ENCODE data around the gene VDR.

Gene VDR

DNA sequence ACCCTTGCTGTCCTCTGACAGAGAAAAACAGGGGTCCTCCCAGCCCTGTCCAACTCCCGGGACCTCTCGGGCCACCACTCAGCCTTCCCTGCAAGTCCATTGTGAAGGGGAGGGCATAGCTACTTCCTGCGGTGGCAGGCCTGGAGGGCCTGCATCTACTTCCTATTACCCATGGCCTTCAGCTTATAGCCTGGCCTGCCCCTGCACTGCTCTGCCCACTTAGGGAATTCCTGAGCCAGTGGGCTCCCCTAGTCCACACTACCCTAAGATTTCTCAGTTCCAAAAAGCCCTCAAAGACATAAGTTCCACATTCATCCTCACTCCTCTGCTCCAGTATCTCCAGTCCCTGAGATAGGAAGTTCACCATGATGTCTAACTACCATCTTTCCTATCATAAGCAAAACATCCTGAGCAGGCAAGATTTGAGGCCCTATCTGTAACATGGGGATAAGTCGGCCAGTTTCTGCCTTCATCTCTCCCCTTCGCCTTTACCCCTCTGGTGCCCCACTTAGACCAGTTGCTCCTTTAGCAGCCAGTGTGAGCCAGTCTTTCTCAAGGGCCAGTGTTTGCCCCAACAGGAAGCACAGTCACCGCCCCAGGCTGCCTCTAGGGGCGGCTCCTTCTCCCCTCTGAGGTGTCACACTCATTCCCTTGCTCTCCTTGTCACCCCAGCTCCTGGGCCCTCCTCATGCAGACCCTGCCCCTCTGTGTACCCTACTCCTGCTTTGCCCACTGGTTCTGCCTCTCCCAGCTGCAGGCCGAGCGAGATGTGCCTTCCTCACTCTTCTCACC is 96.0 kb downstream of the VDR start:
- no peak overlapping the region for H3K4me3 ChIP-seq (ENCODE audit: low read depth, low read length)
- TF ChIP-seq, protein P1, sequence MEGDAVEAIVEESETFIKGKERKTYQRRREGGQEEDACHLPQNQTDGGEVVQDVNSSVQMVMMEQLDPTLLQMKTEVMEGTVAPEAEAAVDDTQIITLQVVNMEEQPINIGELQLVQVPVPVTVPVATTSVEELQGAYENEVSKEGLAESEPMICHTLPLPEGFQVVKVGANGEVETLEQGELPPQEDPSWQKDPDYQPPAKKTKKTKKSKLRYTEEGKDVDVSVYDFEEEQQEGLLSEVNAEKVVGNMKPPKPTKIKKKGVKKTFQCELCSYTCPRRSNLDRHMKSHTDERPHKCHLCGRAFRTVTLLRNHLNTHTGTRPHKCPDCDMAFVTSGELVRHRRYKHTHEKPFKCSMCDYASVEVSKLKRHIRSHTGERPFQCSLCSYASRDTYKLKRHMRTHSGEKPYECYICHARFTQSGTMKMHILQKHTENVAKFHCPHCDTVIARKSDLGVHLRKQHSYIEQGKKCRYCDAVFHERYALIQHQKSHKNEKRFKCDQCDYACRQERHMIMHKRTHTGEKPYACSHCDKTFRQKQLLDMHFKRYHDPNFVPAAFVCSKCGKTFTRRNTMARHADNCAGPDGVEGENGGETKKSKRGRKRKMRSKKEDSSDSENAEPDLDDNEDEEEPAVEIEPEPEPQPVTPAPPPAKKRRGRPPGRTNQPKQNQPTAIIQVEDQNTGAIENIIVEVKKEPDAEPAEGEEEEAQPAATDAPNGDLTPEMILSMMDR (conservative IDR thresholded peaks at IDR 0.05; ENCODE audit: low read depth, low read length): peak; percentile 27
- no peak for DNase-seq (ENCODE audit: low read depth)

DNA sequence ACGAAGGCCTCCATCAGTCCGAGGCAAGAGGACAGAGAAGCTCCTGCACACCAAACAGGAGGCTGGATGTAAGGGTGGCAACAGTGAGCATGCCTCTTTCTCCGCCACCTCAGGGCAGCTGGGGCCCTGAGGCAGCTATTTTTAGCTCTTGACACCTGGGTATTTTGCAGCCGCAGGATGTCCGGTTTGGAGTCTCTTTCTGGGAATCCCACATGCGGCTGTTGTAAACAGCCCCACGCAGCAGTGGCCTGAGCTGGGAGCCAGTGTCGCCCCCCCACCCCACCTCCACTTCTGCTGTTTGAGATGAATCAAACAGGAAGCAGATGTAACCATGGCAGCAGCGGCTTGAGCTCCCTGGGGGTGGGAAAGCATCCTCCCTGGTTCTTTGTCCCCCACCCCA is 96.7 kb downstream of the VDR start:
- peak; percentile 71 for DNase-seq (ENCODE audit: low read depth)
- TF ChIP-seq, protein P1 (conservative IDR thresholded peaks at IDR 0.05; ENCODE audit: low read depth, low read length): no peak
- H3K4me3 ChIP-seq (ENCODE audit: low read depth, low read length): no peak overlapping the region

DNA sequence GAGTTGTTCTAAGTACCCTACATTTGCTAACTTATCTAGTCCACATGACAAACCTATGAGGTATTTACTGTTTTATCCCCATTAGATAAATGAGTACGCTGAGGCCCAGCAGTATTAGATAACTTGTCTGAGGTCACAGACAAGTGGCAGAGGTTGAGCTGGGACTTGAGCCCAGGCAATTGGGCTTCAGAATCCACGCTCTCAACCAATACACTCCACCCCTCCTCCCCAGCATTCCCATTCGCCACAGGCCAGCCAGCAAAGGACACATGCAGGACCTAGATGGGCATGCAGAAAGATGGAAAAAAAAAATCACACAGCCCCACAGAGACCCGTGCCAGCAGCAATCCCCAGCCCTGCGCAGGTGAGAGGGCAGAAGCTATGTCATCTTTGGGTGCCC is 97.5 kb downstream of the VDR start:
- DNase-seq (ENCODE audit: low read depth): no peak
- TF ChIP-seq, protein P1 (conservative IDR thresholded peaks at IDR 0.05; ENCODE audit: low read depth, low read length): no peak
- H3K4me3 ChIP-seq (ENCODE audit: low read depth, low read length): no peak overlapping the region

DNA sequence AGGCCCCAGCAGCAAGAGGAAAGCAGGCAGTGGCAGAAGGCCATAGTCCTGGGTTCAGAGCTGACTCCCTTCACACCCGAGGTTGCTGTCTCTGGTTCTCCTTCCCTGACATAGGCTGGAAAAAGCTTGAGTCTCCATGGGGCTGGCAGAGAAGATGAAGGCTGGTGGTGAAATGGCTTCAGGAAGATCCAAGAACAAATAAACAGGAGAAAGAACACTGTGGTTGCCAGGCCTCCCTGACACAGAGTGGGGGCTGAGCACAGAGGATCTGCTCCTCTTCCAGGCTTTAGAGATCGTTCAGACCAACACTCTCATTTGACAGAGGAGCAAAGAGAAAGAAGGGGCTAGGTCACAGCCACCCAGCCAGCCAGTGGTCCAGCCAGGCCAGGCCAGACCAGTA is 99.4 kb downstream of the VDR start:
- peak; percentile 45 for DNase-seq (ENCODE audit: low read depth)
- TF ChIP-seq, protein P1 (conservative IDR thresholded peaks at IDR 0.05; ENCODE audit: low read depth, low read length): no peak
- H3K4me3 ChIP-seq (ENCODE audit: low read depth, low read length): no peak overlapping the region

DNA sequence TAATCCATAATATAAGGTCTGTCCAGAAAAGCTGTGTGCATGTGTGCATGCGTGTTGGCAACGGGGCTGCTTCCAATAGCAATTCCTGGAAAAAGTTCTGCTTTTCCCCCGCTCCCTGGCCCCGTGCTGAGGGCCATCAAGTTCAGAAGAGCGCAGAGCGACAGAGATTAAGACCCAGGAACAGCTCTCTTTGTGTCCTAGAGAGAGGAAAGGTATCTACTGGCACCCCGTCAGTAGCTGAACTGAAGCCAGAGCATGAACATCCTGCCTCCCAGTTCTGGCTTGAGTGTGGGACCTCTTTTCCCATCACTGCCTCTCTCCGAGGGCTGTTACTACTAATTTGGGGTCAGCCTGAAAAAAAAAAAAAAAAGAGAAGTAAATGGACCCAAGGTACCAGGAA is 100.6 kb downstream of the VDR start:
- no peak for DNase-seq (ENCODE audit: low read depth)
- TF ChIP-seq, protein P1 (conservative IDR thresholded peaks at IDR 0.05; ENCODE audit: low read depth, low read length): no peak
- H3K4me3 ChIP-seq (ENCODE audit: low read depth, low read length): no peak overlapping the region

DNA sequence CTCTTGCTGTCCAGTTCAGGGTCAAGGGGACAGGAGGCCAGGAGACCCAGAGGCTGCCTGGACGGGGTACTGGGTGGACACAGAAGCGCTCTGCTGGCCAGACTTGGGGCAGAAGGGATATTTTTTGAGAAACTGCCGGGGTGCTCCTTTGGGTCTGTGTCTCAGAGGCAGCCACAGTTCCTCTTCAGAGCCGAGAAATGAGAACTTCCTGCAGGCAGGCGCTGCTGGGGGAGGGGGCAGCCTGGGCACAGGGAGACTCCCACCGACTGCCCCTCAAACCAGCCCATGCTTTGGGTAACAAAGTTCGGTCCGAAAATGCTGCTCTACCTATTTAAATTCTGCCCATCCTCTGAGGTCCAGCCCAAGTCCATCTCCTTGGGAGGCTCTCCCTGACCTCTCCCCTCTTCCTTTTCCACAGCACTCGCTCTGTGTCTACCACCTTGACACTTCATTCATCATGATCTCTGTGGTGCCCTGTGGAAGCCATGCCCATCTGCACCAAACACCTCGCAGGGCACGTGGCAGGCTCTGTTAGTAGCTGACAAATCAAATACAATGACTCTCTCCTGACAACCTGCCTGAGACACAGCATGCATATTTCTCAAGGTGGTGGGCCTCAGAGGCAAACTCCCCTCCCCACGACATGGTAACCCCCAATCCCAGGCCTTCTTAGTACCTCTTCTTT is 101.5 kb downstream of the VDR start:
- H3K4me3 ChIP-seq (ENCODE audit: low read depth, low read length): no peak overlapping the region
- DNase-seq (ENCODE audit: low read depth): no peak
- TF ChIP-seq, protein P1 (conservative IDR thresholded peaks at IDR 0.05; ENCODE audit: low read depth, low read length): no peak
